Heart left ventricle (tissue), 16 donors: ENCODE results near the gene F12. TPM values are rescaled to one million over a fixed set of nuclear protein-coding genes. Genes with fewer than 3 reads are reported as not detected.
A peak's percentile ranks its signal among the peaks of the same experiment; 100 is the strongest.
"Not testable (repeated sequence)": the region's sequence is repeated elsewhere in the genome, so short reads cannot be mapped to it uniquely, and the experiment has no call there.

Source experiments
- ATAC-seq, 4 donors: fragments of 200-7000 bp; cut with Tn5 transposase; one replicate each; pipeline ENCODE4 v1.9.1; 2020 to 2022; ENCODE audit warnings: moderate library complexity in 4 of 4, mild to moderate bottlenecking in 3 of 4, moderate number of reproducible peaks in 1 of 4
- DNase-seq, 5 donors: peaks; one replicate each; pipeline ENCODE4 v3.0.0-alpha.2; 2020
- H3K27ac ChIP-seq, 12 donors: fragments of 200-600 bp; sonication (generic) in 4 of 12; one replicate each; pipeline versions ENCODE4 v1.5.0 to v1.8.0; 2016 to 2022; ENCODE audit warnings: mild to moderate bottlenecking in 2 of 12
- H3K27me3 ChIP-seq, 9 donors: fragments of 200-600 bp; sonication (generic) in 2 of 9; one replicate each; pipeline versions ENCODE4 v1.5.1 to v1.8.0; 2016 to 2022; ENCODE audit warnings: mild to moderate bottlenecking in 3 of 9
- H3K36me3 ChIP-seq, 9 donors: fragments of 200-600 bp; sonication (generic) in 2 of 9; one replicate each; pipeline versions ENCODE4 v1.5.0 to v1.8.0; 2018 to 2022; ENCODE audit warnings: mild to moderate bottlenecking in 2 of 9
- H3K4me1 ChIP-seq, 12 donors: fragments of 200-600 bp; sonication (generic) in 4 of 12; one replicate each; pipeline versions ENCODE4 v1.5.0 to v1.8.0; 2016 to 2022; ENCODE audit warnings: mild to moderate bottlenecking in 3 of 12
- H3K4me3 ChIP-seq, 12 donors: fragments of 200-600 bp; sonication (generic) in 4 of 12; one replicate each; pipeline versions ENCODE4 v1.5.0 to v1.8.0; 2017 to 2022; ENCODE audit warnings: mild to moderate bottlenecking in 9 of 12, moderate library complexity in 4 of 12
- H3K9me3 ChIP-seq, 12 donors: fragments of 200-600 bp; sonication (generic) in 4 of 12; one replicate each; pipeline versions ENCODE4 v1.5.0 to v1.8.0; 2016 to 2022; ENCODE audit warnings: mild to moderate bottlenecking in 1 of 12
- POLR2A ChIP-seq, 2 donors: fragments of 450-650 bp; IDR thresholded peaks; one replicate each; pipeline ENCODE4 v1.6.1; 2017; ENCODE audit warnings: antibody characterized with exemption in 2 of 2, mild to moderate bottlenecking in 2 of 2, moderate library complexity in 2 of 2
- WGBS, 4 donors: extraction: QIAGEN DNeasy Blood & Tissue Kit in 2 of 4; methylation state at CpG; one replicate each; pipeline versions ENCODE4 v1.1.5 to v1.1.7; 2013 to 2018; 5-methylcytosine and 5-hydroxymethylcytosine counted together
- intact Hi-C, 10 donors: fragments of 100-400 bp; cut with DNase I; formaldehyde crosslinking; loops; one replicate each; pipeline versions ENCODE4 v1.11.1 to v1.14.2; 2022
- polyA plus RNA-seq, 2 donors: library from polyadenylated mRNA; stranded (reverse); fragments of 200-250 nt; gene quantifications; one replicate each; pipeline ENCODE4 v1.2.3, GENCODE V29; 2013
- total RNA-seq, 9 donors: library from RNA; depleted of rRNA in 2 of 9; stranded (reverse); fragments of >200 nt in 2 of 9; fragmentation: NEBNext Ultra II Directional in 3 of 9; extraction: Animal tissue kit (Norgen Biotek cat#: 25700) in 3 of 9; gene quantifications; one replicate each; pipeline versions ENCODE4 v1.1.0 to v1.2.4, GENCODE V29; 2016 to 2023
- TF ChIP-seq, protein P1 (sequence below), 12 donors: fragments of 200-600 bp; sonication (generic) in 4 of 12; IDR thresholded peaks; one replicate each; pipeline versions ENCODE4 v1.5.0 to v1.8.0; 2018 to 2022; ENCODE audit warnings: antibody characterized with exemption in 12 of 12, mild to moderate bottlenecking in 5 of 12
- donor health status: ischemic (EF 13 %, LVEDD 7.1; RV severe dilation, severe dysfunction).
- donor health status: healthy with polysubstance abuse.
- donor health status: DM: no; HTN: yes; CAD: no.
- donor health status: DM: no; HTN: no; CAD: no.
- donor health status: ischemic (EF 25% LVEDD 6.9; RV normal size, moderate dysfunction).
- donor health status: ischemic (EF 25% LVEDD 5.7; RV mildly dilated, moderate dysfunction).
- donor health status: healthy.
- donor health status: DM: yes; HTN: yes; CAD: no.
- donor health status: ischemic (EF 35%, LVEDD 5.7; RV mildly dilated, moderate dysfunction).
- donor health status: nonischemic (EF 11% LVEDD 7.7; RV severe dilation, severe dysfunction).
- donor health status: DM: yes; HTN: yes; CAD: no.
- donor health status: PGD.
- donor health status: ischemic (EF 29% LVEDD 5.4; RV normal size, mild dysfunction).
- donor health status: nonischemic (EF 23%, LVEDD 6.1; RV moderate dilation, normal function).

The F12 gene
- total and polyA plus RNA-seq, 11 donors: 0.29 to 0.56 TPM; not detected in 9

DNA sequence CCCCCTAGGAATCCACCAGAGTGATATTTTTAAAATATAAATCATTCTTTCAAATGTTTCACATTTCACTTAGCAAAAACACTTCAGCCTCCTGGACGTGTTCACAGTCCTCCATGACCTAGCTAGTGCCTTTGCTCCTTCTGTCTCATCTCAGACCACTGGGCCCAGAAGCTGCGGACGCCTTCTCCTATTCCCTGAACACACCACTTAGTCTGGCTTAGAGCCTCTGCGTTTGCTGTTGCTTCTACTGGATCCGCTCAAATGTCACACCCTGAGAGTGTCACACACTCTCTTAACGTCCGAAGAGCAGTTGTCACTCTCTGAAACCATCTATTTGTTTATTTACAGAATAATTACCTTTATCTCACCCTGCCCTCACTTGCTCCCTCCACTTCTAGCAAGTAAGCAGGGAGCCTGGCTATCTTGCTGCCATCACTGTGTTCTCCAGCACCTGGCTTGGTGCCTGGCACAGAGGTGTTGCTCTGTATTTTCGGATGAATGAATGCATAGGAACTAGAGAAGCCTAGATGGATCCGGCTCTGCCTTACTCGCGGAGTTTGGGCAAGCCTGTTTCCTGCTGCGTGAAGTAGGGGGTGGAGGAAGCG, 15.9 kb upstream of the F12 start:
- Histone ChIP-seq H3K27ac (peak overlapping the region; percentile 77 to 98 (median 94)), H3K9me3 (no peaks in the 10 kb centered on the region), H3K4me1 (peaks cover 0 to 43% (median 23%) of the 10 kb centered on the region in 12 donors), H3K4me3 (peak overlapping the region; percentile 42 to 95 (median 62)), H3K27me3 (no peaks in the 10 kb centered on the region), H3K36me3 (peaks cover 0 to 1% (median 0%) of the 10 kb centered on the region in 9 donors)
- TF ChIP-seq POLR2A (IDR thresholded peaks at IDR 0.05): no peak
- TF ChIP-seq, protein P1, sequence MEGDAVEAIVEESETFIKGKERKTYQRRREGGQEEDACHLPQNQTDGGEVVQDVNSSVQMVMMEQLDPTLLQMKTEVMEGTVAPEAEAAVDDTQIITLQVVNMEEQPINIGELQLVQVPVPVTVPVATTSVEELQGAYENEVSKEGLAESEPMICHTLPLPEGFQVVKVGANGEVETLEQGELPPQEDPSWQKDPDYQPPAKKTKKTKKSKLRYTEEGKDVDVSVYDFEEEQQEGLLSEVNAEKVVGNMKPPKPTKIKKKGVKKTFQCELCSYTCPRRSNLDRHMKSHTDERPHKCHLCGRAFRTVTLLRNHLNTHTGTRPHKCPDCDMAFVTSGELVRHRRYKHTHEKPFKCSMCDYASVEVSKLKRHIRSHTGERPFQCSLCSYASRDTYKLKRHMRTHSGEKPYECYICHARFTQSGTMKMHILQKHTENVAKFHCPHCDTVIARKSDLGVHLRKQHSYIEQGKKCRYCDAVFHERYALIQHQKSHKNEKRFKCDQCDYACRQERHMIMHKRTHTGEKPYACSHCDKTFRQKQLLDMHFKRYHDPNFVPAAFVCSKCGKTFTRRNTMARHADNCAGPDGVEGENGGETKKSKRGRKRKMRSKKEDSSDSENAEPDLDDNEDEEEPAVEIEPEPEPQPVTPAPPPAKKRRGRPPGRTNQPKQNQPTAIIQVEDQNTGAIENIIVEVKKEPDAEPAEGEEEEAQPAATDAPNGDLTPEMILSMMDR (IDR thresholded peaks at IDR 0.05): no peak
- 37 to 46% (median 41%) methylated on average over 12 to 13 of the region's 13 CpGs for WGBS, 4 donors
- intact Hi-C loops: no loop called here
- ATAC-seq (no peak), DNase-seq (peak in 1 of 5 donors; percentile 53)

DNA sequence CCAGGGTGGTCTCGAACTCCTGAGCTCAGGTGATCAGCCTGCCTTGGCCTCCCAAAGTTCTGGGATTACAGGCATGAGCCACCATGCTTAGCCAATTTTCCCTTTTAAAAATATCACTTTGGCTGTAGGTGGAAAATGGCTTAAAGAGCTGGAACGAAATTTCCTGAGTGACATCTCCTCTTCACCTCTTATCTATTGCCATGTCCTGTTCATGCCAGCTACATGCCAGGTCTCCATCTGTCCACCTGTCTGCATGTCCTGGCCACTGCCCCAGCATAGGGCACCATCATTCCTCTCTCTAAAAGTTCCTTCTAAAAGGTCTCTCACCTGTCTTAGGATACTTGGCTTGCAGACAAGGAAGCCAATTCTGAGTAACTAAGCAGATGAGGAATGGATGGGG, 14.3 kb upstream of the F12 start:
- Histone ChIP-seq H3K27ac (no peak overlapping the region), H3K36me3 (no peaks in the 10 kb centered on the region), H3K4me3 (no peak overlapping the region), H3K4me1 (peaks cover 0 to 36% (median 21%) of the 10 kb centered on the region in 12 donors), H3K27me3 (no peaks in the 10 kb centered on the region), H3K9me3 (no peaks in the 10 kb centered on the region)
- intact Hi-C loops: no loop called here
- TF ChIP-seq POLR2A (IDR thresholded peaks at IDR 0.05): no peak
- TF ChIP-seq, protein P1 (IDR thresholded peaks at IDR 0.05): no peak
- DNase-seq: no peak
- ATAC-seq: no peak
- WGBS, 4 donors: 87 to 94% (median 91%) methylated on average over 2 of the region's 2 CpGs

DNA sequence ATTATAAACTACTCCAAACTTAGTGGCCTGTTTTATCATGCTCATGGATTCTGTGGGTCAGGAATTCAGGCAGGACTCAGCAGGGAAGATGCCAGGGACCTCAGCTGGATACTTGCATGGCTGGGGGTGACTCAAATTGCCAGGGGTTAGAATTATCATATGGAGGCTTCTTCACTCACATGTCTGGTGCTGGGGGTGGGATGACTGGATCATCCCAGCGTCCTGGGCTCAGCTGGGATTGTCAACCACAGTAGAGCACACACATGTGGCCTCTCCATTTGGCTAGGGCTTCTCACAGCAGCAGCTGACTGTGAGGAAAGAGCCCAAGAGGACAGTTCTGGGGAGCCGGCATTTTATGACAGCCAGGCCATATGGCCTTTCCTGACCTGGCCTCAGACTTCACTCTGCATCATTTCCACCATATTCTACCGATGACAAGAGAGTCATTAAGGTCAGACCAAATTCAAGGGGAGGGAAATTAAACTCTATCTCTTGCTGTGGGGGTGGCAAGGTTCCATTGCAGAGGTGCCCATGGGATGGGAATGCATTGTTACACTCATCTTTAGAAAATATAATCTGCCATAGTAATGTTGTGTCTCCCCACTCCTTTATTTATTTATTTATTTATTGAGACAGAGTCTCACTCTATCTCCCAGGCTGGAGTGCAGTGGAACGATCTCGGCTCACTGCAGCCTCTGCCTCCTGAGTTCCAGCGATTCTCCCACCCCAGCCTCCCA, 11.9 kb upstream of the F12 start:
- 79 to 86% (median 81%) methylated on average over 5 to 6 of the region's 6 CpGs for WGBS, 4 donors
- no peaks in the 10 kb centered on the region for H3K9me3 ChIP-seq
- H3K27me3 ChIP-seq: no peaks in the 10 kb centered on the region
- ATAC-seq (no peak), DNase-seq (no peak)
- no peak overlapping the region for H3K4me3 ChIP-seq
- peaks cover 0 to 26% (median 5%) of the 10 kb centered on the region in 12 donors for H3K4me1 ChIP-seq
- H3K27ac ChIP-seq: no peak overlapping the region
- no peak for TF ChIP-seq POLR2A (IDR thresholded peaks at IDR 0.05)
- TF ChIP-seq, protein P1 (IDR thresholded peaks at IDR 0.05): no peak
- intact Hi-C loops: no loop called here
- H3K36me3 ChIP-seq: no peaks in the 10 kb centered on the region

DNA sequence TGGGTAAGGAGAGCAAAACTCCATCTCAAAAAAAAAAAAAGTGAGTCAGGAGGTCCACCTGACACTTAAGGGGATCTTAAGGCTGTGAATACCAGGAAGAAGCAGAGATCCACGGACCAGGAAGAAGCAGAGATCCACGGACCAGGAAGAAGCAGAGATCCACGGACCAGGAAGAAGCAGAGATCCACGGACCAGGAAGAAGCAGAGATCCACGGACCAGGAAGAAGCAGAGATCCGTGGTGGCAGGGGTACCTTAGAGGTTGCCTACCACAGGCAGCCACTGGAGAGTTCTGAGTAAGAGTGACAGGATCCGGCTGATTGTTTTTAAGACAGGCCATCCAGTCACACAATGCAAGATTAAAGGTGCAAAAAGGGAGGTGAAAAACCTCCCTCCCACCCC, 11.1 kb upstream of the F12 start:
- H3K36me3 ChIP-seq, ATAC-seq, intact Hi-C loops, DNase-seq, H3K27ac ChIP-seq, H3K9me3 ChIP-seq, H3K4me3 ChIP-seq, H3K27me3 ChIP-seq: not testable (repeated sequence)
- H3K4me1 ChIP-seq: peaks cover 0 to 24% (median 3%) of the 10 kb centered on the region in 12 donors
- 69 to 72% (median 72%) methylated on average over 7 of the region's 7 CpGs for WGBS, 4 donors
